ENCODE measurements around the gene SIRPA. TPM values are rescaled to one million over a fixed set of nuclear protein-coding genes. Genes with fewer than 3 reads are reported as not detected.

Gene SIRPA
- total RNA-seq, 1 experiment from 2014 or later: 37.7 TPM

- DNase-seq: no peak
Observed at GRCh38 chr20:1931830-1932229, 36.6 kb downstream of the SIRPA start.

GRCh38 chr20:1932971-1933370, 37.8 kb downstream of the SIRPA start:
- no peak for DNase-seq
- H3K36me3 ChIP-seq: peaks cover 18% of the 10 kb centered on the region
- no peak overlapping the region for H3K4me3 ChIP-seq
- no peaks in the 10 kb centered on the region for H3K9me3 ChIP-seq
- no peaks in the 10 kb centered on the region for H3K27me3 ChIP-seq

More at GRCh38 chr20:1931830-1932229, 36.6 kb downstream of the SIRPA start:
- Histone ChIP-seq H3K27me3 (no peaks in the 10 kb centered on the region), H3K36me3 (peaks cover 18% of the 10 kb centered on the region), H3K9me3 (no peaks in the 10 kb centered on the region), H3K4me3 (no peak overlapping the region)

GRCh38 chr20:1933465-1933870, 38.3 kb downstream of the SIRPA start:
- Histone ChIP-seq H3K9me3 (no peaks in the 10 kb centered on the region), H3K4me3 (no peak overlapping the region), H3K27me3 (no peaks in the 10 kb centered on the region), H3K36me3 (peaks cover 18% of the 10 kb centered on the region)
- peak; percentile 92 for DNase-seq

- Histone ChIP-seq H3K36me3 (peaks cover 18% of the 10 kb centered on the region), H3K4me3 (no peak overlapping the region), H3K27me3 (no peaks in the 10 kb centered on the region), H3K9me3 (no peaks in the 10 kb centered on the region)
- peak; percentile 38 for DNase-seq
Observed at GRCh38 chr20:1934156-1934555, 38.9 kb downstream of the SIRPA start.

GRCh38 chr20:1934721-1935573, 39.7 kb downstream of the SIRPA start:
- no peaks in the 10 kb centered on the region for H3K27me3 ChIP-seq
- no peaks in the 10 kb centered on the region for H3K9me3 ChIP-seq
- H3K36me3 ChIP-seq: peaks cover 18% of the 10 kb centered on the region
- DNase-seq: peak; percentile 58
- no peak overlapping the region for H3K4me3 ChIP-seq

GRCh38 chr20:1935696-1936366, 40.6 kb downstream of the SIRPA start:
- no peak for DNase-seq
- Histone ChIP-seq H3K36me3 (peaks cover 18% of the 10 kb centered on the region), H3K4me3 (no peak overlapping the region), H3K9me3 (no peaks in the 10 kb centered on the region), H3K27me3 (no peaks in the 10 kb centered on the region)

GRCh38 chr20:1937316-1937976, 42.2 kb downstream of the SIRPA start:
- H3K4me3 ChIP-seq: no peak overlapping the region
- peaks cover 18% of the 10 kb centered on the region for H3K36me3 ChIP-seq
- no peak for DNase-seq
- no peaks in the 10 kb centered on the region for H3K9me3 ChIP-seq
- no peaks in the 10 kb centered on the region for H3K27me3 ChIP-seq

- no peak for DNase-seq
- H3K9me3 ChIP-seq: no peaks in the 10 kb centered on the region
- H3K27me3 ChIP-seq: no peaks in the 10 kb centered on the region
- peaks cover 18% of the 10 kb centered on the region for H3K36me3 ChIP-seq
- no peak overlapping the region for H3K4me3 ChIP-seq
Observed at GRCh38 chr20:1938464-1939269, 43.5 kb downstream of the SIRPA start.

- no peaks in the 10 kb centered on the region for H3K27me3 ChIP-seq
- DNase-seq: no peak
- H3K4me3 ChIP-seq: no peak overlapping the region
- H3K36me3 ChIP-seq: peaks cover 18% of the 10 kb centered on the region
- H3K9me3 ChIP-seq: no peaks in the 10 kb centered on the region
Observed at GRCh38 chr20:1939270-1939595, 44.0 kb downstream of the SIRPA start.

GRCh38 chr20:1940581-1940980, 45.4 kb downstream of the SIRPA start:
- no peaks in the 10 kb centered on the region for H3K27me3 ChIP-seq
- peaks cover 7% of the 10 kb centered on the region for H3K36me3 ChIP-seq
- H3K9me3 ChIP-seq: no peaks in the 10 kb centered on the region
- no peak overlapping the region for H3K4me3 ChIP-seq
- DNase-seq: no peak

- H3K36me3 ChIP-seq: peaks cover 5% of the 10 kb centered on the region
- H3K27me3 ChIP-seq: no peaks in the 10 kb centered on the region
- H3K9me3 ChIP-seq: no peaks in the 10 kb centered on the region
- DNase-seq: peak; percentile 35
- no peak overlapping the region for H3K4me3 ChIP-seq
Observed at GRCh38 chr20:1941226-1941625, 46.0 kb downstream of the SIRPA start.

GRCh38 chr20:1942061-1942460, 46.9 kb downstream of the SIRPA start:
- H3K27me3 ChIP-seq: no peaks in the 10 kb centered on the region
- H3K4me3 ChIP-seq: no peak overlapping the region
- H3K9me3 ChIP-seq: no peaks in the 10 kb centered on the region
- DNase-seq: no peak
- no peaks in the 10 kb centered on the region; the same call in 1 of the 2 replicates for H3K36me3 ChIP-seq

- Histone ChIP-seq H3K27me3 (no peaks in the 10 kb centered on the region), H3K4me3 (no peak overlapping the region), H3K9me3 (no peaks in the 10 kb centered on the region), H3K36me3 (no peaks in the 10 kb centered on the region; the same call in 1 of the 2 replicates)
- no peak for DNase-seq
Observed at GRCh38 chr20:1942486-1943274, 47.5 kb downstream of the SIRPA start.

GRCh38 chr20:1943275-1944002, 48.2 kb downstream of the SIRPA start:
- H3K27me3 ChIP-seq: no peaks in the 10 kb centered on the region
- H3K9me3 ChIP-seq: no peaks in the 10 kb centered on the region
- H3K4me3 ChIP-seq: no peak overlapping the region
- peak; percentile 38 for DNase-seq
- no peaks in the 10 kb centered on the region; the same call in 1 of the 2 replicates for H3K36me3 ChIP-seq

- no peaks in the 10 kb centered on the region for H3K36me3 ChIP-seq
- DNase-seq: no peak
- H3K4me3 ChIP-seq: no peak overlapping the region
- no peaks in the 10 kb centered on the region for H3K9me3 ChIP-seq
- no peaks in the 10 kb centered on the region for H3K27me3 ChIP-seq
Observed at GRCh38 chr20:1944345-1945091, 49.3 kb downstream of the SIRPA start.
